ENCODE data around the gene GPR153.
"Not testable (repeated sequence)": the region's sequence is repeated elsewhere in the genome, so short reads cannot be mapped to it uniquely, and the experiment has no call there.

GPR153 gene

DNA sequence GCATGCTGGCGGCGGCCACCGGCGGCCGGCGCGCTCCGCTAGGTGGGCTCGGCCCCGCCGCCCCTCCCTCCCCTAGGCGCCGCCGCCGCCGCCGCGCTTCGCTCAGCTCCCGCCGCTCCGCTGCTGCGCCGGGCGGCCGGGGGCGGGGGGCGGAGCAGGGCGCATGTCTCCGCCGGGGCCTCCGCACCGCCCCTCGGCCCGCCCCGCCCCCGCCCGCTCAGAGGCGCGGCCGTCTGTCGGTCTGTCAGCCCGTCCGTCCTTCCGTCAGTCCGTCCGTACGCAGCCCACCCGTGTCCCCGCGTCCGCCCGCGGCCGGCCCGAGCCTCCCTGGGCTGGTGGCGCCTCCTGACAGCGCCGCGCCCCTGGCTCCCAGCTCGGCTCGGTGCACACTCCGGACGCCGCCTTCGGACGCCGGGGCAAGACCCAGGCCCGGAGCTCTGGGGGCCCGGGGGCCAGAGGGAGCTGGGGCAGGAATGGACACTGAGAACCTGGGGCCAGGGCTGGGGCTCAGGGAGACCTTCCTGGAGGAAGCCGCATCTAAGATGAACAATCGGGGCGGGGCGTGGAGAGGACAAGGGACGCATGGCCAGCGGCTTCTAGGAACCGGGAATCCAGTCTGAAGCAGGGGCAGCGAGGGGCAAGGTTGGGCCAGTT, at the start of gene GPR153:
TSS of gene GPR153 (minus strand) at position 138 of the 654 bp plus-strand sequence. CDS start 6,193 bp downstream, outside the sequence.
- no peaks in the 10 kb centered on the region for H3K27me3 ChIP-seq (replicated peaks)
- H3K27ac ChIP-seq = no peak within 1 kb of the TSS
- TF ChIP-seq, protein P1, sequence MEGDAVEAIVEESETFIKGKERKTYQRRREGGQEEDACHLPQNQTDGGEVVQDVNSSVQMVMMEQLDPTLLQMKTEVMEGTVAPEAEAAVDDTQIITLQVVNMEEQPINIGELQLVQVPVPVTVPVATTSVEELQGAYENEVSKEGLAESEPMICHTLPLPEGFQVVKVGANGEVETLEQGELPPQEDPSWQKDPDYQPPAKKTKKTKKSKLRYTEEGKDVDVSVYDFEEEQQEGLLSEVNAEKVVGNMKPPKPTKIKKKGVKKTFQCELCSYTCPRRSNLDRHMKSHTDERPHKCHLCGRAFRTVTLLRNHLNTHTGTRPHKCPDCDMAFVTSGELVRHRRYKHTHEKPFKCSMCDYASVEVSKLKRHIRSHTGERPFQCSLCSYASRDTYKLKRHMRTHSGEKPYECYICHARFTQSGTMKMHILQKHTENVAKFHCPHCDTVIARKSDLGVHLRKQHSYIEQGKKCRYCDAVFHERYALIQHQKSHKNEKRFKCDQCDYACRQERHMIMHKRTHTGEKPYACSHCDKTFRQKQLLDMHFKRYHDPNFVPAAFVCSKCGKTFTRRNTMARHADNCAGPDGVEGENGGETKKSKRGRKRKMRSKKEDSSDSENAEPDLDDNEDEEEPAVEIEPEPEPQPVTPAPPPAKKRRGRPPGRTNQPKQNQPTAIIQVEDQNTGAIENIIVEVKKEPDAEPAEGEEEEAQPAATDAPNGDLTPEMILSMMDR (IDR thresholded peaks at IDR 0.05; ENCODE audit: low read depth, low read length, missing control alignments) = no peak
- no peaks in the 10 kb centered on the region for H3K36me3 ChIP-seq (replicated peaks)
- DNase-seq = no peak
- in situ Hi-C loops (cut with HindIII; ENCODE audit: low pct_ligation_motif_present, low sequenced_read_pairs) = no loop called here
- peak within 1 kb of the TSS; percentile 50 for H3K4me3 ChIP-seq (ENCODE audit: low read depth, low read length)

DNA sequence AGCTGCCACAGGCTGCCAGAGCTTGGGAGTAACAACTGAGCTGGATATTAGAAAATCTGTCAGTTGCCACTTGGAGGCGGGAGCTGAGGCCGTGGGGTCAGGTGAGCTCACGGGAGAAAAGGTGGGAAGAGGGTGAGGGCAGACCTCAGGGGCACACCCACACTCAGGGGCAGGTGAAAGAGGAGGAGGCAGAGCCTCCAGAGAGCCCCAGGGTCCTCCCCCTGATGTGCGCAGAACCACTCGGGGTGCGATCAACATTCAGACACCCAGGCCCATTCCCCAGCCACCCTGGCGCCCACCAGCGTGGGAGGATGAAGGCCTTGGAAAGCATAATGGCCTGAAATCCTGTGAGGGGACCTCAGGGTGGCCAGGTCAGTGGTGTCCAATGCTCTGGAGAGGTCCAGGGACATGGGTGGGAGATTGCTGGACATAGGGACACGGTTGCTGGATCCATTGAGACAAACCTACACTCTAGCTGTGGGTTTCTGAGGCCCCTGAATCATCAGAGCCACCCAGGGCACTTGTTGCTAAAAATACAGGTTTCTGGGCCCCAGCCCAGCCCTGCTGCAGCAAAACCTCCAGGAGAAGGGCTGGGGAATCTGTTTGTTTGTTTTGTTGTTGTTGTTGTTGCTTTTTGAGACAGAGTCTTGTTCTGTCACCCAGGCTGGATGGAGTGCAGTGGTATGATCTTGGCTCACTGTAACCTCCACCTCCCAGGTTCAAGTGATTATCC, 49.4 kb upstream of the GPR153 start:
- DNase-seq = no peak
- TF ChIP-seq, protein P1 (IDR thresholded peaks at IDR 0.05; ENCODE audit: low read depth, low read length, missing control alignments) = no peak
- Histone ChIP-seq H3K27ac (no peak overlapping the region), H3K27me3 (replicated peaks) (no peaks in the 10 kb centered on the region), H3K36me3 (replicated peaks) (no peaks in the 10 kb centered on the region), H3K4me3 (ENCODE audit: low read depth, low read length) (no peak overlapping the region)
- in situ Hi-C loops (cut with HindIII; ENCODE audit: low pct_ligation_motif_present, low sequenced_read_pairs) = no loop called here

DNA sequence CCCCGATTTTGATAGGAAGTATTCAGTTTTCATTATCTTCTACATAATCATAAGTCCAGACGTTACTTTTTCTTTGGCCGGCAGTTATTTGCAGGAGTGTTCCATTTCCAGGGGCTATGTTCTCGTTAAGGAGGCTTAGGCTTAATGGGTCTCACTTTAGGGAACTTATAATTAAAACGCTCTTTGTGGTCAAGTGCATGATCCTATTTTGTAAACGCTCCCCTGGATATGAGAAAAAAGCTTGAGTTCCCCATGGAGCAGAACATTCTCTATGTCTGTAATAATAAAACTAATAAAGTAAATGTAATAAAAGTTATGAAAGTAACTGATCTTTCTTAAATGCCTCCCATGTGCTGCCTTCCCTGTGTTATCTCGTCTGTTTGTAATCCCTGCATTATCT, 48.7 kb upstream of the GPR153 start:
- no peaks in the 10 kb centered on the region for H3K36me3 ChIP-seq (replicated peaks)
- no peak overlapping the region for H3K4me3 ChIP-seq (ENCODE audit: low read depth, low read length)
- no peak for DNase-seq
- H3K27me3 ChIP-seq (replicated peaks) = no peaks in the 10 kb centered on the region
- H3K27ac ChIP-seq = no peak overlapping the region
- TF ChIP-seq, protein P1 (IDR thresholded peaks at IDR 0.05; ENCODE audit: low read depth, low read length, missing control alignments) = no peak
- in situ Hi-C loops (cut with HindIII; ENCODE audit: low pct_ligation_motif_present, low sequenced_read_pairs) = no loop called here

DNA sequence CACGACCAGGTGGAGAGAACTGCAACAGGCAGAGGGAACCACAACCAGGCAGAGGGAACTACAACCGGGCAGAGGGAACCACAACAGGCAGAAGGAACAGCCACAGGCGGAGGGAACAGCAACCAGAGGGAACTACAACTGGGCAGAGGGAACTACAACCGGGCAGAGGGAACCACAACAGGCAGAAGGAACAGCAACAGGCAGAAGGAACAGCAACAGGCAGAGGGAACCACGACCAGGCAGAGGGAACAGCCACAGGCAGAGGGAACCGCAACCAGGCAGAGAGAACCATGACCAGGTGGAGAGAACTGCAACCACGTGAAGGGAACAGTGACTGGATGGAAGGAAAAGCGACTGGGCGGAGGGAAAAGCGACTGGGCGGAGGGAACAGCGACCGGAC, 47.6 kb upstream of the GPR153 start:
- in situ Hi-C loops (cut with HindIII; ENCODE audit: low pct_ligation_motif_present, low sequenced_read_pairs) = no loop called here
- H3K4me3 ChIP-seq (ENCODE audit: low read depth, low read length) = no peak overlapping the region
- H3K27ac ChIP-seq = no peak overlapping the region
- TF ChIP-seq, protein P1 (IDR thresholded peaks at IDR 0.05; ENCODE audit: low read depth, low read length, missing control alignments) = no peak
- DNase-seq = no peak
- H3K36me3 ChIP-seq (replicated peaks) = no peaks in the 10 kb centered on the region
- H3K27me3 ChIP-seq (replicated peaks) = no peaks in the 10 kb centered on the region

DNA sequence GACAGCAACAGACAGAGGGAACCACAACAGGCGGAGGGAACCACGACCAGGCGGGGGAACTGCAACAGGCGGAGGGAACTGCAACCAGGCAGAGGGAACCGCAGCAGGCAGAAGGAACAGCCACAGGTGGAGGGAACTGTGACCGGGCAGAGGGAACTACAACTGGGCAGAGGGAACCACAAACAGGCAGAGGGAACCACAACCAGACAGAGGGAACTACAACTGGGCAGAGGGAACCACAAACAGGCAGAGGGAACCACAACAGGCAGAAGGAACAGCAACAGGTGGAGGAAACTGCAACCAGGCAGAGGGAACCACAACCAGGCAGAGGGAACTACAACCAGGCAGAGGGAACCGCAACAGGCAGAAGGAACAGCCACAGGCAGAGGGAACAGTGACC, 46.8 kb upstream of the GPR153 start:
- H3K4me3 ChIP-seq (ENCODE audit: low read depth, low read length); H3K27ac ChIP-seq; H3K27me3 ChIP-seq (replicated peaks); DNase-seq; H3K36me3 ChIP-seq (replicated peaks); in situ Hi-C loops (cut with HindIII; ENCODE audit: low pct_ligation_motif_present, low sequenced_read_pairs): not testable (repeated sequence)

DNA sequence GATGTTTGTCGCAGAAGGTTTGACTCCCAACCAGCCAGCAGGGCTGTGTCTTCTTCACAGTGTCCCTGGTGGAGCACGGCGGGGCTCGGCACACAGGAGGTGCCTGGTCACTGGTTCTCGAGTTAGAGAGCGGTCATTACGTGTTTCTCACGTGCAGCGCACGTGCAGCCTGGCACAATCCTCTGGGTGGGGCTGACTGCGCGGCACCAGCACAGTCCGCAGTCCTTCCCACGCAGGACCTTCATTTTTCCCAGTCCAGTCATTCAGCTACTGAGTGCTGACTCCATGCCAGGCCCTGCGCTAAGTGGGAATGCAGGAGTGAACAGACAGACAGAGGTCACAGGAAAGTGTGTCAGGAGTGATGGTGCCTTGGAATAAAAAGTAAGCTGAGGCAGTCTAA, 46.2 kb upstream of the GPR153 start:
- in situ Hi-C loops (cut with HindIII; ENCODE audit: low pct_ligation_motif_present, low sequenced_read_pairs) = no loop called here
- Histone ChIP-seq H3K27me3 (replicated peaks) (no peaks in the 10 kb centered on the region), H3K4me3 (ENCODE audit: low read depth, low read length) (no peak overlapping the region), H3K27ac (no peak overlapping the region), H3K36me3 (replicated peaks) (no peaks in the 10 kb centered on the region)
- DNase-seq = no peak
- TF ChIP-seq, protein P1 (IDR thresholded peaks at IDR 0.05; ENCODE audit: low read depth, low read length, missing control alignments) = no peak

Data from brain microvascular endothelial cell (primary cell).